PC-9 (cell line): ENCODE data around the gene MAFF. TPM values are rescaled to one million over a fixed set of nuclear protein-coding genes. Genes with fewer than 3 reads are reported as not detected.

ENCODE experiments used
- BruUV-seq: library from RNA; stranded (reverse); fragments of 400-500 nt; replicated peaks from 2 replicates; lab custom pipeline; 2021; lab: Mats Ljungman, UMichigan
- CTCF ChIA-PET: fragments of 300-600 bp; sonication (Branson Sonifier 250); formaldehyde crosslinking; loops from one replicate; lab custom pipeline; 2022; ENCODE audit warnings: antibody characterized with exemption; lab: Charles Lee
- POLR2A ChIA-PET: fragments of 300-600 bp; sonication (Branson Sonifier 250); formaldehyde crosslinking; loops from one replicate; lab custom pipeline; 2022; ENCODE audit warnings: antibody characterized with exemption; ENCODE audit not compliant: unreplicated experiment; lab: Charles Lee
- DNase-seq, 2 experiments: peaks; one replicate each; pipeline versions ENCODE4 v3.0.0 to v3.0.0-alpha.2; 2015 to 2022; ENCODE audit warnings: mixed read lengths in 1 of 2
- H2AFZ ChIP-seq: fragments of 200-600 bp; sonication (generic); 2 replicates; pipeline ENCODE4 v1.8.1; 2017; ENCODE audit warnings: antibody characterized with exemption
- H3F3A ChIP-seq: fragments of 200-600 bp; sonication (generic); 2 replicates; pipeline ENCODE4 v1.8.1; 2017; ENCODE audit warnings: antibody characterized with exemption, mild to moderate bottlenecking, low read depth; ENCODE audit not compliant: insufficient read depth
- H3K27ac ChIP-seq: fragments of 200-600 bp; sonication (generic); 2 replicates; pipeline ENCODE4 v1.6.1; 2016; ENCODE audit warnings: mixed run types
- H3K27me3 ChIP-seq: fragments of 200-600 bp; sonication (generic); 2 replicates; pipeline ENCODE4 v1.6.1; 2016; ENCODE audit warnings: low read depth, mixed run types; ENCODE audit not compliant: insufficient read depth
- H3K36me3 ChIP-seq: fragments of 200-600 bp; sonication (generic); 2 replicates; pipeline ENCODE4 v1.6.1; 2016; ENCODE audit warnings: low read depth, mixed run types
- H3K4me1 ChIP-seq: fragments of 200-600 bp; sonication (generic); replicated peaks from 2 replicates; pipeline ENCODE4 v1.6.1; 2016; ENCODE audit warnings: mixed run types; ENCODE audit not compliant: insufficient read depth
- H3K4me2 ChIP-seq: fragments of 200-600 bp; sonication (generic); 2 replicates; pipeline ENCODE4 v1.6.1; 2017; ENCODE audit warnings: mixed run types
- H3K4me3 ChIP-seq: fragments of 200-600 bp; sonication (generic); 2 replicates; pipeline ENCODE4 v1.6.1; 2016; ENCODE audit warnings: mixed run types
- H3K79me2 ChIP-seq: fragments of 200-600 bp; sonication (generic); 2 replicates; pipeline ENCODE4 v1.6.1; 2017; ENCODE audit warnings: low read depth, mixed run types
- H3K9me2 ChIP-seq: fragments of 200-600 bp; sonication (generic); 2 replicates; pipeline ENCODE4 v1.8.1; 2017; ENCODE audit warnings: mild to moderate bottlenecking; ENCODE audit not compliant: insufficient read depth
- H3K9me3 ChIP-seq: fragments of 200-600 bp; sonication (generic); 2 replicates; pipeline ENCODE4 v1.8.1; 2016; ENCODE audit warnings: low read depth; ENCODE audit not compliant: insufficient read depth
- H4K20me1 ChIP-seq: fragments of 200-600 bp; sonication (generic); 2 replicates; pipeline ENCODE4 v1.8.1; 2017; ENCODE audit not compliant: insufficient read depth
- CTCF ChIP-seq: fragments of 200-600 bp; sonication (generic); conservative IDR thresholded peaks from 2 replicates; pipeline ENCODE4 v1.6.1; 2017; ENCODE audit warnings: mixed run types, antibody characterized with exemption, mild to moderate bottlenecking, moderate library complexity
- EZH2 ChIP-seq: fragments of 200-600 bp; sonication (generic); IDR thresholded peaks from 2 replicates; pipeline ENCODE4 v1.8.0; 2017; ENCODE audit warnings: antibody characterized with exemption, low read depth
- intact Hi-C: fragments of 100-400 bp; cut with micrococcal nuclease; formaldehyde crosslinking; loops from one replicate; pipeline ENCODE4 v1.10.0; 2022; ENCODE audit not compliant: unreplicated experiment
- total RNA-seq: library from RNA; stranded (reverse); gene quantifications from 2 replicates; pipeline ENCODE4 v1.2.3, GENCODE V29; 2021

Gene MAFF
- total RNA-seq, 1 experiment from 2014 or later = 27.9 TPM

GRCh38 chr22:38181453-38182200, 20.2 kb upstream of the MAFF start, which contains the start of gene PLA2G6:
PLA2G6 (minus strand) TSS chr22:38181830; CDS start chr22:38169426, 12,404 bp downstream.
- Histone ChIP-seq H4K20me1 (no peaks in the 10 kb centered on the region), H3K27me3 (no peaks in the 10 kb centered on the region), H3K9me2 (no peaks in the 10 kb centered on the region), H3K9me3 (no peaks in the 10 kb centered on the region), H3F3A (peaks cover 75% of the 10 kb centered on the region), H3K4me2 (peak within 1 kb of the TSS; percentile 99), H3K79me2 (peaks cover 8% of the 10 kb centered on the region; the same call in 1 of the 2 replicates), H3K36me3 (no peaks in the 10 kb centered on the region), H3K4me3 (peak within 1 kb of the TSS; percentile 66), H2AFZ (peak within 1 kb of the TSS; percentile 77), H3K27ac (peak within 1 kb of the TSS; percentile 98), H3K4me1 (peaks cover 78% of the 10 kb centered on the region)
- intact Hi-C loops = loop anchor here (1.0 to 5.0 kb wide), 5 partner anchors 20 to 116 kb away; partner anchors contain the start of genes BAIAP2L2 and MAFF
- no TSS peak for BruUV-seq
- CTCF ChIA-PET = interaction anchor here (0.6 to 0.8 kb wide), 5 partner anchors 38 to 79 kb away, joined by 3 to 16 read pairs (median 4); no protein-coding TSS in a partner anchor
- TF ChIP-seq EZH2 (no peak), CTCF (no peak)
- peak; percentile 99 to 100 for DNase-seq
- POLR2A ChIA-PET = interaction anchor here (0.5 to 1.0 kb wide), 5 partner anchors 20 to 389 kb away, joined by 3 to 11 read pairs (median 5); partner anchors contain the start of gene MAFF

GRCh38 chr22:38184788-38185187, 17.0 kb upstream of the MAFF start:
- POLR2A ChIA-PET = interaction anchor here (0.6 kb wide), 1 partner anchor 392 kb away, joined by 3 read pairs; no protein-coding TSS in a partner anchor

More at GRCh38 chr22:38184788-38185187, 17.0 kb upstream of the MAFF start:
- Histone ChIP-seq H2AFZ (no peak overlapping the region), H4K20me1 (no peaks in the 10 kb centered on the region), H3K36me3 (no peaks in the 10 kb centered on the region), H3K4me2 (no peak overlapping the region), H3K27me3 (no peaks in the 10 kb centered on the region), H3K79me2 (0 out of 2 replicates have a peak, but pooled peaks cover 4% of the 10 kb centered on the region), H3K9me3 (no peaks in the 10 kb centered on the region), H3K27ac (no peak overlapping the region), H3F3A (peaks cover 57% of the 10 kb centered on the region), H3K9me2 (no peaks in the 10 kb centered on the region), H3K4me1 (peaks cover 67% of the 10 kb centered on the region), H3K4me3 (no peak overlapping the region)
- CTCF ChIA-PET = interaction anchor here (0.5 kb wide), 1 partner anchor 80 kb away, joined by 3 read pairs; no protein-coding TSS in a partner anchor
- no TSS peak for BruUV-seq
- no peak for TF ChIP-seq CTCF
- no peak for TF ChIP-seq EZH2
- DNase-seq = no peak
- intact Hi-C loops = loop anchor here (5.0 kb wide), 2 partner anchors 72 to 113 kb away; partner anchors contain the start of gene BAIAP2L2
